HepG2 (cell line): ENCODE measurements around the gene CRNKL1. TPM values are rescaled to one million over a fixed set of nuclear protein-coding genes. Genes with fewer than 3 reads are reported as not detected.
A peak's percentile ranks its signal among the peaks of the same experiment; 100 is the strongest.

ENCODE experiments used
- ATF6 ChIP-seq: sonication (generic); formaldehyde crosslinking; conservative IDR thresholded peaks from 2 replicates; pipeline ENCODE4 v1.4.0; 2020; ENCODE audit warnings: missing genetic modification reagents
- DMAP1 ChIP-seq: IDR thresholded peaks from 2 replicates; pipeline ENCODE4 v1.6.1; 2016
- ETS1 ChIP-seq: sonication (generic); formaldehyde crosslinking; IDR thresholded peaks from 2 replicates; pipeline ENCODE4 v1.4.0; 2020; ENCODE audit warnings: missing genetic modification reagents
- EZH2 ChIP-seq: conservative IDR thresholded peaks from 2 replicates; pipeline ENCODE4 v1.6.1; 2012; ENCODE audit warnings: mild to moderate bottlenecking, low read depth, low read length, moderate library complexity
- HOXA9 ChIP-seq: sonication (generic); formaldehyde crosslinking; IDR thresholded peaks from 2 replicates; pipeline ENCODE4 v1.8.1; 2022; ENCODE audit warnings: missing genetic modification reagents, mild to moderate bottlenecking, moderate library complexity, borderline replicate concordance
- JARID2 ChIP-seq: sonication (generic); formaldehyde crosslinking; IDR thresholded peaks from 2 replicates; pipeline ENCODE4 v1.8.1; 2023; ENCODE audit warnings: missing genetic modification reagents, inconsistent platforms; ENCODE audit not compliant: insufficient replicate concordance
- NFATC3 ChIP-seq: sonication (generic); formaldehyde crosslinking; IDR thresholded peaks from 2 replicates; pipeline ENCODE4 v1.5.1; 2020; ENCODE audit warnings: mild to moderate bottlenecking, missing genetic modification reagents
- NFIC ChIP-seq: IDR thresholded peaks from 2 replicates; pipeline ENCODE4 v1.6.1; 2012; ENCODE audit warnings: mild to moderate bottlenecking, low read length, inconsistent platforms
- NR1H2 ChIP-seq: sonication (generic); formaldehyde crosslinking; IDR thresholded peaks from 2 replicates; pipeline ENCODE4 v1.8.1; 2022; ENCODE audit warnings: low read depth, missing genetic modification reagents, borderline replicate concordance
- PAF1 ChIP-seq: IDR thresholded peaks from 2 replicates; pipeline ENCODE4 v1.6.1; 2016; ENCODE audit warnings: missing genetic modification reagents, missing compliant biosample characterization
- RBM39 ChIP-seq: fragments of 200-400 bp; formaldehyde crosslinking; IDR thresholded peaks from one replicate; pipeline ENCODE4 v1.6.1; 2018; ENCODE audit warnings: antibody characterized with exemption, mild to moderate bottlenecking, low read depth, low read length; ENCODE audit not compliant: poor library complexity, severe bottlenecking
- RCOR2 ChIP-seq: IDR thresholded peaks from 2 replicates; pipeline ENCODE4 v1.6.1; 2016; ENCODE audit warnings: missing biosample characterization, missing genetic modification reagents
- TRAFD1 ChIP-seq: sonication (generic); formaldehyde crosslinking; IDR thresholded peaks from 2 replicates; pipeline ENCODE4 v1.5.1; 2020; ENCODE audit warnings: missing genetic modification reagents, mild to moderate bottlenecking, borderline replicate concordance
- ZNF572 ChIP-seq: sonication (generic); formaldehyde crosslinking; IDR thresholded peaks from 2 replicates; pipeline ENCODE4 v1.5.1; 2020; ENCODE audit warnings: mild to moderate bottlenecking, missing genetic modification reagents
- ZNF788 ChIP-seq: sonication (generic); formaldehyde crosslinking; IDR thresholded peaks from 2 replicates; pipeline ENCODE4 v1.5.0; 2020; ENCODE audit warnings: mild to moderate bottlenecking, missing genetic modification reagents, borderline replicate concordance
- polyA plus RNA-seq, 8 experiments: library from polyadenylated mRNA; depleted of rRNA in 3 of 8; stranded (reverse) in 7 of 8; unstranded in 1 of 8; fragments of >200 nt; fragmentation: Illumina TruSeq in 4 of 8; extraction: Trizol in 4 of 8; gene quantifications; 2 replicates each; pipeline versions ENCODE4 v1.2.1 to v1.2.3, GENCODE V29; 2011 to 2016; ENCODE audit warnings: low read depth in 4 of 8, missing spikeins in 1 of 8, mixed read lengths in 1 of 8; ENCODE audit not compliant: insufficient read depth in 1 of 8
- total RNA-seq, 5 experiments: library from RNA; depleted of rRNA; stranded (reverse); fragments of >200 nt; fragmentation: Illumina TruSeq; extraction: Trizol; gene quantifications; 2 replicates each; pipeline ENCODE4 v1.2.3, GENCODE V29; 2016; ENCODE audit warnings: low read depth in 1 of 5
- TF ChIP-seq, protein P1 (sequence below): sonication (generic); formaldehyde crosslinking; IDR thresholded peaks from 2 replicates; pipeline ENCODE4 v1.4.0; 2020; ENCODE audit warnings: missing genetic modification reagents, borderline replicate concordance
- TF ChIP-seq, protein P2 (sequence below): IDR thresholded peaks from 2 replicates; pipeline ENCODE4 v1.6.1; 2012; ENCODE audit warnings: low read length, improper control_type of control experiment

The CRNKL1 gene
- total and polyA plus RNA-seq, 2 of the 13 experiments (the other 11 are each of a cell fraction or from before 2014, with no cell fraction given): 12.3 to 64.5 TPM

GRCh38 chr20:20017001-20017843 is 35.0 kb downstream of the CRNKL1 start, which contains the start of gene NAA20 (continued):
- TF ChIP-seq, protein P1, sequence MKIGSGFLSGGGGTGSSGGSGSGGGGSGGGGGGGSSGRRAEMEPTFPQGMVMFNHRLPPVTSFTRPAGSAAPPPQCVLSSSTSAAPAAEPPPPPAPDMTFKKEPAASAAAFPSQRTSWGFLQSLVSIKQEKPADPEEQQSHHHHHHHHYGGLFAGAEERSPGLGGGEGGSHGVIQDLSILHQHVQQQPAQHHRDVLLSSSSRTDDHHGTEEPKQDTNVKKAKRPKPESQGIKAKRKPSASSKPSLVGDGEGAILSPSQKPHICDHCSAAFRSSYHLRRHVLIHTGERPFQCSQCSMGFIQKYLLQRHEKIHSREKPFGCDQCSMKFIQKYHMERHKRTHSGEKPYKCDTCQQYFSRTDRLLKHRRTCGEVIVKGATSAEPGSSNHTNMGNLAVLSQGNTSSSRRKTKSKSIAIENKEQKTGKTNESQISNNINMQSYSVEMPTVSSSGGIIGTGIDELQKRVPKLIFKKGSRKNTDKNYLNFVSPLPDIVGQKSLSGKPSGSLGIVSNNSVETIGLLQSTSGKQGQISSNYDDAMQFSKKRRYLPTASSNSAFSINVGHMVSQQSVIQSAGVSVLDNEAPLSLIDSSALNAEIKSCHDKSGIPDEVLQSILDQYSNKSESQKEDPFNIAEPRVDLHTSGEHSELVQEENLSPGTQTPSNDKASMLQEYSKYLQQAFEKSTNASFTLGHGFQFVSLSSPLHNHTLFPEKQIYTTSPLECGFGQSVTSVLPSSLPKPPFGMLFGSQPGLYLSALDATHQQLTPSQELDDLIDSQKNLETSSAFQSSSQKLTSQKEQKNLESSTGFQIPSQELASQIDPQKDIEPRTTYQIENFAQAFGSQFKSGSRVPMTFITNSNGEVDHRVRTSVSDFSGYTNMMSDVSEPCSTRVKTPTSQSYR (CRISPR knock-in tag): peak; percentile 52; the same call in 1 of the 2 replicates
- TF ChIP-seq EZH2: no peak
- 0 out of 2 replicates have a peak, but pooled peaks have one; percentile 66 for TF ChIP-seq ETS1 (CRISPR knock-in tag)
- peak; percentile 99 for TF ChIP-seq RBM39
- peak; percentile 94 for TF ChIP-seq ZNF572 (CRISPR knock-in tag)
- peak; percentile 93 for TF ChIP-seq NR1H2 (CRISPR knock-in tag)
- TF ChIP-seq PAF1 (CRISPR knock-in tag): no peak; the same call in 1 of the 2 replicates
- no peak for TF ChIP-seq NFATC3 (CRISPR knock-in tag)
- no peak for TF ChIP-seq RCOR2 (CRISPR knock-in tag)
- peak; percentile 95 for TF ChIP-seq HOXA9
- TF ChIP-seq ATF6: no peak; the same call in 1 of the 2 replicates
- TF ChIP-seq NFIC: no peak
- TF ChIP-seq ZNF788: peak; percentile 95; the same call in 1 of the 2 replicates
- TF ChIP-seq JARID2 (CRISPR knock-in tag): no peak
- peak; percentile 95 for TF ChIP-seq TRAFD1 (CRISPR knock-in tag)
- TF ChIP-seq, protein P2, sequence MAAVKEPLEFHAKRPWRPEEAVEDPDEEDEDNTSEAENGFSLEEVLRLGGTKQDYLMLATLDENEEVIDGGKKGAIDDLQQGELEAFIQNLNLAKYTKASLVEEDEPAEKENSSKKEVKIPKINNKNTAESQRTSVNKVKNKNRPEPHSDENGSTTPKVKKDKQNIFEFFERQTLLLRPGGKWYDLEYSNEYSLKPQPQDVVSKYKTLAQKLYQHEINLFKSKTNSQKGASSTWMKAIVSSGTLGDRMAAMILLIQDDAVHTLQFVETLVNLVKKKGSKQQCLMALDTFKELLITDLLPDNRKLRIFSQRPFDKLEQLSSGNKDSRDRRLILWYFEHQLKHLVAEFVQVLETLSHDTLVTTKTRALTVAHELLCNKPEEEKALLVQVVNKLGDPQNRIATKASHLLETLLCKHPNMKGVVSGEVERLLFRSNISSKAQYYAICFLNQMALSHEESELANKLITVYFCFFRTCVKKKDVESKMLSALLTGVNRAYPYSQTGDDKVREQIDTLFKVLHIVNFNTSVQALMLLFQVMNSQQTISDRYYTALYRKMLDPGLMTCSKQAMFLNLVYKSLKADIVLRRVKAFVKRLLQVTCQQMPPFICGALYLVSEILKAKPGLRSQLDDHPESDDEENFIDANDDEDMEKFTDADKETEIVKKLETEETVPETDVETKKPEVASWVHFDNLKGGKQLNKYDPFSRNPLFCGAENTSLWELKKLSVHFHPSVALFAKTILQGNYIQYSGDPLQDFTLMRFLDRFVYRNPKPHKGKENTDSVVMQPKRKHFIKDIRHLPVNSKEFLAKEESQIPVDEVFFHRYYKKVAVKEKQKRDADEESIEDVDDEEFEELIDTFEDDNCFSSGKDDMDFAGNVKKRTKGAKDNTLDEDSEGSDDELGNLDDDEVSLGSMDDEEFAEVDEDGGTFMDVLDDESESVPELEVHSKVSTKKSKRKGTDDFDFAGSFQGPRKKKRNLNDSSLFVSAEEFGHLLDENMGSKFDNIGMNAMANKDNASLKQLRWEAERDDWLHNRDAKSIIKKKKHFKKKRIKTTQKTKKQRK: no peak
- TF ChIP-seq DMAP1 (CRISPR knock-in tag): peak; percentile 97
